Loucy (cell line): ENCODE results near the gene COBLL1.

ENCODE experiments used
- H2AFZ ChIP-seq: fragments of 200-600 bp; sonication (generic); 2 replicates; pipeline ENCODE4 v1.6.0; 2016; ENCODE audit warnings: antibody characterized with exemption, mild to moderate bottlenecking, low read length, moderate library complexity
- H3F3A ChIP-seq: fragments of 200-600 bp; 2 replicates; pipeline ENCODE4 v1.6.0; 2016; ENCODE audit warnings: antibody characterized with exemption, low read depth, mild to moderate bottlenecking
- H3K27me3 ChIP-seq: fragments of 200-600 bp; sonication (generic); 2 replicates; pipeline ENCODE4 v1.6.1; 2014; ENCODE audit warnings: low read length, mild to moderate bottlenecking; ENCODE audit not compliant: insufficient read depth, poor library complexity, severe bottlenecking
- H3K36me3 ChIP-seq: fragments of 200-600 bp; sonication (generic); 2 replicates; pipeline ENCODE4 v1.6.1; 2016; ENCODE audit warnings: low read length; ENCODE audit not compliant: insufficient read depth
- H3K4me1 ChIP-seq: fragments of 200-600 bp; sonication (generic); 2 replicates; pipeline ENCODE4 v1.5.1; 2014; ENCODE audit warnings: low read length, mild to moderate bottlenecking; ENCODE audit not compliant: insufficient read depth, poor library complexity, severe bottlenecking
- H3K4me2 ChIP-seq: fragments of 200-600 bp; sonication (generic); 2 replicates; pipeline ENCODE4 v1.6.0; 2014; ENCODE audit warnings: antibody characterized with exemption, low read length, low read depth, mild to moderate bottlenecking; ENCODE audit not compliant: poor library complexity, severe bottlenecking
- H3K4me3 ChIP-seq: fragments of 200-600 bp; sonication (generic); 2 replicates; pipeline ENCODE4 v1.5.1; 2014; ENCODE audit warnings: low read length, mild to moderate bottlenecking, mixed read lengths; ENCODE audit not compliant: poor library complexity, severe bottlenecking
- H3K79me2 ChIP-seq: fragments of 200-600 bp; sonication (generic); 2 replicates; pipeline ENCODE4 v1.6.1; 2014; ENCODE audit warnings: low read length; ENCODE audit not compliant: insufficient read depth
- H3K9ac ChIP-seq: fragments of 200-600 bp; sonication (generic); 2 replicates; pipeline ENCODE4 v1.6.0; 2014; ENCODE audit warnings: mild to moderate bottlenecking, low read depth, low read length, moderate library complexity; ENCODE audit not compliant: poor library complexity, severe bottlenecking
- H3K9me2 ChIP-seq: fragments of 200-600 bp; sonication (generic); replicated peaks from 2 replicates; pipeline ENCODE4 v1.6.1; 2016; ENCODE audit warnings: low read depth, low read length, mixed read lengths
- H3K9me3 ChIP-seq: fragments of 200-600 bp; sonication (generic); 2 replicates; pipeline ENCODE4 v1.6.1; 2014; ENCODE audit warnings: mild to moderate bottlenecking, antibody characterized with exemption, low read length, low read depth; ENCODE audit not compliant: insufficient read depth
- H4K20me1 ChIP-seq: fragments of 200-600 bp; sonication (generic); 2 replicates; pipeline ENCODE4 v1.6.0; 2014; ENCODE audit warnings: antibody characterized with exemption, low read length, mild to moderate bottlenecking; ENCODE audit not compliant: insufficient read depth, poor library complexity, severe bottlenecking
- EZH2phosphoT487 ChIP-seq: fragments of 200-600 bp; IDR thresholded peaks from 2 replicates; pipeline ENCODE4 v1.6.1; 2018; ENCODE audit warnings: antibody characterized with exemption, mild to moderate bottlenecking, moderate library complexity, borderline replicate concordance

The COBLL1 gene

GRCh38 chr2:164642268-164642667, 199.4 kb downstream of the COBLL1 start:
- H3K4me3 ChIP-seq: no peak overlapping the region
- TF ChIP-seq EZH2phosphoT487: no peak
- H2AFZ ChIP-seq: no peak overlapping the region
- no peaks in the 10 kb centered on the region for H4K20me1 ChIP-seq
- no peaks in the 10 kb centered on the region for H3K36me3 ChIP-seq
- H3K4me1 ChIP-seq: no peaks in the 10 kb centered on the region
- no peak overlapping the region for H3K9ac ChIP-seq
- H3K4me2 ChIP-seq: no peak overlapping the region
- no peaks in the 10 kb centered on the region for H3K9me2 ChIP-seq
- no peaks in the 10 kb centered on the region for H3K79me2 ChIP-seq
- no peaks in the 10 kb centered on the region for H3K27me3 ChIP-seq
- H3K9me3 ChIP-seq: no peaks in the 10 kb centered on the region
- no peaks in the 10 kb centered on the region for H3F3A ChIP-seq
